ENCODE measurements around the gene PDGFB.

The PDGFB gene

GRCh38 chr22:39177456-39177775, 67.4 kb downstream of the PDGFB start:
- no peak for TF ChIP-seq CTCF (IDR thresholded peaks at IDR 0.05; ENCODE audit: control extremely low read depth, extremely low read depth, low read depth, missing control alignments)
- ChIA-PET POLR2A (no interaction called here), CTCF (interaction anchor here (1.0 to 1.2 kb wide), 3 partner anchors 10 to 134 kb away, joined by 3 to 4 read pairs (median 3); no protein-coding TSS in a partner anchor)
- DNase-seq (ENCODE audit: extremely low spot score): no peak

- ChIA-PET POLR2A (interaction anchor here (1.9 kb wide), 1 partner anchor 142 kb away, joined by 6 read pairs; no protein-coding TSS in a partner anchor), CTCF (interaction anchor here (1.0 to 1.2 kb wide), 3 partner anchors 9 to 134 kb away, joined by 3 to 4 read pairs (median 3); no protein-coding TSS in a partner anchor)
- no peak for TF ChIP-seq CTCF (IDR thresholded peaks at IDR 0.05; ENCODE audit: control extremely low read depth, extremely low read depth, low read depth, missing control alignments)
- DNase-seq (ENCODE audit: extremely low spot score): no peak
Observed at GRCh38 chr22:39176714-39177455, 67.9 kb downstream of the PDGFB start.

- no peak for DNase-seq (ENCODE audit: extremely low spot score)
Observed at GRCh38 chr22:39176143-39176713, 68.6 kb downstream of the PDGFB start.

GRCh38 chr22:39175353-39176142, 69.2 kb downstream of the PDGFB start:
- DNase-seq (ENCODE audit: extremely low spot score): no peak
- TF ChIP-seq CTCF (IDR thresholded peaks at IDR 0.05; ENCODE audit: control extremely low read depth, extremely low read depth, low read depth, missing control alignments): no peak
- ChIA-PET CTCF (interaction anchor here (9.4 kb wide), 1 partner anchor 127 kb away, joined by 131 read pairs; no protein-coding TSS in a partner anchor), POLR2A (interaction anchor here (1.1 to 1.9 kb wide), 2 partner anchors 131 to 143 kb away, joined by 3 to 6 read pairs; no protein-coding TSS in a partner anchor)

More at GRCh38 chr22:39176143-39176713, 68.6 kb downstream of the PDGFB start:
- ChIA-PET POLR2A (interaction anchor here (1.9 kb wide), 1 partner anchor 142 kb away, joined by 6 read pairs; no protein-coding TSS in a partner anchor), CTCF (interaction anchor here (1.0 kb wide), 1 partner anchor 135 kb away, joined by 3 read pairs; no protein-coding TSS in a partner anchor)
- TF ChIP-seq CTCF (IDR thresholded peaks at IDR 0.05; ENCODE audit: control extremely low read depth, extremely low read depth, low read depth, missing control alignments): no peak

- ChIA-PET CTCF (interaction anchor here (0.7 to 9.4 kb wide), 4 partner anchors 128 to 355 kb away, joined by 3 to 131 read pairs (median 44); no protein-coding TSS in a partner anchor), POLR2A (interaction anchor here (1.1 to 1.9 kb wide), 2 partner anchors 132 to 144 kb away, joined by 3 to 6 read pairs; no protein-coding TSS in a partner anchor)
- no peak for DNase-seq (ENCODE audit: extremely low spot score)
- TF ChIP-seq CTCF (IDR thresholded peaks at IDR 0.05; ENCODE audit: control extremely low read depth, extremely low read depth, low read depth, missing control alignments): no peak
Observed at GRCh38 chr22:39174498-39175352, 70.1 kb downstream of the PDGFB start.
